Inflammatory macrophage treated with lipopolysaccharide for 4 hours (primary cell): Measurements from ENCODE around the gene GTPBP1.

ENCODE experiments used
- DNase-seq: peaks from one replicate; pipeline ENCODE4 v3.0.0-alpha.2; 2020

The GTPBP1 gene

DNA sequence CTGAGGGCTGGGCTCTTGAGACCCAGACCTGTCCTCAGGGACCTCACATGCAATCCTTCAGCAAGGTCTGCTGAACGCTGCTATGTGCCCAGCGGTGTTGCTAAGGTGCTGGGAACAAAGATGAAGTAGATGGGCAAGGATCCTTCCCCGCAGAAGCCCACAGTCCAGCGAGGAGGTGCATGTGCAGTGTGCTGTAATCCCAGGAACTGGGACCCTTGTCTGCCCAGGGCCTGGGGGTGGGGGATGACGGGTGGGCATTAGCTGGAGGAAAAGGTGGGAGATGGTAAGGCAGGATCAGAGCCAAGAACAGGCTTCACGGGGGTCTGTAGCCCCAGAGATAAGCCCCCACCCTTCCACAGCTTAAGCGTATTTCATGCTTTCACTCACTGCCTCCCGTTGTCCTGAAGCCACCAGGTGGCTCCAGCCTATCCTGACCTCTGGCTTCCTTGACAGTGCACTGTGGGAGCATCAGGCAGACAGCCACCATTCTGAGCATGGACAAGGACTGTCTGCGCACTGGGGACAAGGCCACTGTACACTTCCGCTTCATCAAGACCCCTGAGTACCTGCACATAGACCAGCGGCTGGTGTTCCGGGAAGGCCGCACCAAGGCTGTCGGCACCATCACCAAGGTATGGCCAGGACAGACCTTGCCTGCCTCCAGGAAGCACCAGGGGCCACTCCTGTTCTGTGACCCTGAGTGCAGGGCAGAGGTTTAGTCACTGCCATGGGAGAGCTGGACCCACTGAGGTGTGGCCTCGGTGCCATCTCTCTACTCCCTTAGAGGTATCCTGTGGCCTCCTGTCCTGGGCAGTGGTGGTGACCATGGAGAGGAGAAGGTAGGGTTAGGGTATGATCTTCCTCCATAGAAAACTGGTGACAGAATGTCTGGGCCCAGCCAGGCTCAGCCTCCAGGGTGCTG lies 22.0 kb downstream of the GTPBP1 start:
- DNase-seq = no peak

- DNase-seq = no peak
Measured at GRCh38 chr22:38728871-38729796, 23.4 kb downstream of the GTPBP1 start.

- no peak for DNase-seq
Measured at GRCh38 chr22:38729946-38730345, 24.2 kb downstream of the GTPBP1 start.

DNA sequence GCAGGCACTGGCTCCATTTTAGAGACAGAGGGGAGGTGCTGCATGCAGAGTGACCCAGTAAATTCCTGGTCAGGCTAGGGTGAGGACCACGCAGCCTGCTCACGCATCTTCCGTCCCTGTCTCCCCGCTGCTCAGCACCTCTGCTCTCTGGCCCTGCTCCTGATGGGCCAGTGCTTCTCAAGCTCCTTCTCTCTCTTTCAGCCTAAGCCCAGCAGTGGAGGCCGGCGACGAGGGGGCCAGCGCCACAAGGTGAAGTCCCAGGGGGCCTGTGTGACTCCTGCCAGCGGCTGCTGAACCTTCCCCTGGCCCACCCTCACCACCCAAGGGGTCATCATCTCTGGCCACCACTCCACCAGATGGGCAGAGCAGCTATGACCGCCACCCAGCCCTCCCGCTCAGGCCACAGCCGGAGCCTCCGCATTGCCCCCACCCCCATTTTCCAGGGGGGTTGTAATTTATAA lies 24.7 kb downstream of the GTPBP1 start:
- no peak for DNase-seq

DNA sequence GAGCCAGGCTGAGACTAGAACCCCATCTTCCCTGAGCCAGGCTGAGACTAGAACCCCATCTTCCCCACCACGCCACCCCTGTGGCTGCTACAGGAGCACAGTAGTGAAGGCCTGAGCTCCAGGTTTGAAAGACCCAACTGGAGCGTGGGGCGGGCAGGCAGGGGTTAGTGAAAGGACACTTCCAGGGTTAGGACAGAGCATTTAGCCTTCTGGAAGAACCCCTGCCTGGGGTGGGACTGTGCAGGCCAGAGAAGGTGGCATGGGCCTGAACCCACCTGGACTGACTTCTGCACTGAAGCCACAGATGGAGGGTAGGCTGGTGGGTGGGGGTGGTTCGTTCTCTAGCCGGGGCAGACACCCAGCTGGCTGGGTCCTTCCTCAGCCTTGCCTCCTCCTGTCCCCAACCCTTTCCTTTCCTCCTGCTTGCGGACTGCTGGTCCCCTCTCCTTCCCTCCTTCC lies 26.0 kb downstream of the GTPBP1 start:
- no peak for DNase-seq

- no peak for DNase-seq
Measured at GRCh38 chr22:38732251-38732815, 26.6 kb downstream of the GTPBP1 start.

DNA sequence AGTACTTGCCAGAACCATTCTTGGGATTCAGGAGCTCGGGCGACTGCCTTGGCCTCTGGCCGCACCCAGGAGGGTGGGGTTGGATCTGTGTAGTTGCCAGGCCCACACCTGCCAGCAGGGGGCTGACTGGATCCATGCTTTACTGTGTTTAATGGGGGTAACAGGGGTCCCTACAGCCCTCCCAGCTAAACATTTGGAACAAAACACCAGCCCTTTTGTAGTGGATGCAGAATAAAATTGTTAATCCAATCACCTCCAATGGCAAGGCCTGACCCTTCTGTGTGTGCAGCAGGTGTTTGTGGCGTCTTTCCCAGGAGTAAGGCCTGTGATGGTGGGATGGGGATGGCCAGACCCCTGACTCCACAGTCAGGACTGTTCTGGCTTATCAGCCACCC lies 27.6 kb downstream of the GTPBP1 start:
- peak; percentile 17 for DNase-seq

DNA sequence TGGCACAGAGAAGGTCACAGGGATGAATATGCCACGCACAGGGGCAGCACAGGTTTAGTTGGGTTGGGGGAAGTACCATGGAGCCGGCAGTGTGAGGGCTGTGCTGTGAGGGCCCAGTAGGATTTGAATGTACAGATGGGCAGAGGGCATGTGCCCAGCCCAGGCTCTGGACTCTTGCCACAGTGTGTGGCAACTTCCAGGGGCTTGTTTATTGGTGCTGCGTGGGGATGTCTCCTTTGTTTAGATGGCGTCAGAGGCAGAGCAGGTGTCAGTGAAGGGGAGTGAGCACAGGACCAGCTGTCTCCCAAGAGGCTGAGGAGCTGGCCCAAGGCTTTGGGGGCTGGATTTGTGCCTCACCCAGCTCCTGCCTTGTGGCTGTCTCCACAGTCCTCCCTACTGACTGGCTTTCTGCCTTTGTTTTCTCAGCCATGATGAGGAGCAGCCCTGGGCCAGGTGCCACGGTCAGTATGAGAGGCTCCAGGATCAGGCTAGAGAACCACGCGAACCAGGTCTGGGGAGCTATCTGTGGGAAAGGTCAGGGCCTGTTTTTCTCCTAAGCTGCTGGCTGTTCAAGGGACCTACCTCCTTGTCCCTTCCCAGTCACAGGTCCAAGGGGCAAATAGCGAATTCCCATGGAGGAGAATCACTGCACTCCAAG lies 28.1 kb downstream of the GTPBP1 start:
- DNase-seq = no peak

DNA sequence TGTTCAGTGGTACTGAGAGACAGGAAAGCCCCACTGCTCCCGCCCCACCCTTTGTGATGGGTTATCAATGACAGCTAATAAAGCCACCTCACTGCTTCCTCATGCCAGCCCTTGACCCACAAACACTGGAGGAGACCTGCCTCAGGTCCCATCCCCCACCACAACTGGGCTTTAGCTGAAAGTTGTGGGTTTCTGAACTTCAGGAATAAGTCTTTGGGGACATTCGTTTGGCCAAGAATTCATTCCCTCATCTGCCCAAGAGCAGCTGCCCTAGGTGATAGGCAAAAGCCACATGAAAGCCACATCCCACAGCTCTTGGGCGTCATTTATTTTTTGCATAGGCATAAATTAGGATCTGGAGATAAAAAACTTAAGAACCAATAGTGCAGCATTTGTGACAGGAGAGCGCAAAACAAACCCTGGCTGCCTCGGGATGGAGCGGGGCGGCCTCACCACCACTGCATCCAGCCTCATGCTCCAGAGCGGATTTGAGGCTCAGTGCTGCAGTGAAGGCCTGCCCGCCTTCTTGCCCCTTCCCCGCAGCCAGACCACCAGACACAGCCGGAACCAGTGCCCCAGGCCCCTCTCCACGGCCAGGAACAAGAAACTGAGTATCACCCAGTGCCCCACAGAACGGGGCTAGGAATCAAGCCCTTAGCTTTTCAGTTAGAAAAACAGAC lies 28.8 kb downstream of the GTPBP1 start:
- DNase-seq = no peak

GRCh38 chr22:38735126-38735464 lies 29.4 kb downstream of the GTPBP1 start:
- no peak for DNase-seq

DNA sequence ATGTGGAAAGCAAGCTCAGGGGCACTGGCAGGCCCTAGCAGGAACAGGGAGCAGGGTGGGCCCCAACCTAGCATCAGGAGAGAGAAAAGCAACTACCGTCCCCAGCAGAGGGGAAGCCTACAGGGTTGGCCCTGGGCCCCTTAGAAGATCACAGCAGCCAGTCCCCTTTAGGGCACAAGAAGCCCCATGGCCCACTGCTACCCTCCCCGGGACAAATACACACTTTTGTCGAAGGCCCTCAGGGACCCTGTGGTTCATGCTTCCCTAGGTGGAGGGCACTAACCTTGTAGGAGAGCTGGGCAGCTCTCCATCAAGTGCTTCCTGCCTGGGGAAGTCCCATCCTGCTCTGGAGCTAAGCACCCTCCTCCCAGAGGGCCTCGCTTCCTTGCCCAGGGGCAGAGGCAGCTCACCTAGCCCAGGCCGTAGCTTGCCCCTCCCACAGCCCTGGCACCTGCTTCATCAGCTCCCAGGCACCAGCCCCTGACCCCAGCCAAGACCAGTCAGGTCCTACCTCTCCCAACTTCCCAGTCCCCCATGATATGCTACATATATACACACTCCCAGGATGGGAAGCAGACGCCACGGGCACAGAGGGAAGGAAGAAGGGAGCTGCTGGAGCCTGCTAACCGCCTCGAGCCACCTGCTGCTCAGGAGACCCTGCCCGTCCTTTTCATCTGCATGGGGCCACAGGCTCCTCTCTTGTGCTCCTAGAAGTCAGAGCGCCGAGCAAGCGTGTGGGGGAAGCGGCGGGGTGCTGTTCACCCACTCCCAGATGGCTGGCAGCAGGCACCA lies 29.9 kb downstream of the GTPBP1 start:
- DNase-seq = no peak

DNA sequence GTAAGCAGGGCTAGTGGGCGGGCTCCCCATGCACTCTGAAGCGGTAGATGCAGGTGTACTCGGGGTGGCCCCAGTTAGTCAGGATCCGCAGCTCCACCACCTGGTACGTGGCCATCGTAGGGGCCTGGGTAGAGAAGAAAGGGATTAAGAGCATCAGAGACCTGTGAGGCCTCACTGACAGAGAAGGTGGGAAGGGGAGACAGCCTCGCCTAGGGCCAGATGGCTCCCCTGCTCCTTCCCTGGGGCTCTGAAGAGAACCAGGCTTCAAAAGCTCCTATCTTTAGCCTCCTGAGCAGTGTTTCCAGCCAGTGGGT lies 30.5 kb downstream of the GTPBP1 start:
- no peak for DNase-seq

DNA sequence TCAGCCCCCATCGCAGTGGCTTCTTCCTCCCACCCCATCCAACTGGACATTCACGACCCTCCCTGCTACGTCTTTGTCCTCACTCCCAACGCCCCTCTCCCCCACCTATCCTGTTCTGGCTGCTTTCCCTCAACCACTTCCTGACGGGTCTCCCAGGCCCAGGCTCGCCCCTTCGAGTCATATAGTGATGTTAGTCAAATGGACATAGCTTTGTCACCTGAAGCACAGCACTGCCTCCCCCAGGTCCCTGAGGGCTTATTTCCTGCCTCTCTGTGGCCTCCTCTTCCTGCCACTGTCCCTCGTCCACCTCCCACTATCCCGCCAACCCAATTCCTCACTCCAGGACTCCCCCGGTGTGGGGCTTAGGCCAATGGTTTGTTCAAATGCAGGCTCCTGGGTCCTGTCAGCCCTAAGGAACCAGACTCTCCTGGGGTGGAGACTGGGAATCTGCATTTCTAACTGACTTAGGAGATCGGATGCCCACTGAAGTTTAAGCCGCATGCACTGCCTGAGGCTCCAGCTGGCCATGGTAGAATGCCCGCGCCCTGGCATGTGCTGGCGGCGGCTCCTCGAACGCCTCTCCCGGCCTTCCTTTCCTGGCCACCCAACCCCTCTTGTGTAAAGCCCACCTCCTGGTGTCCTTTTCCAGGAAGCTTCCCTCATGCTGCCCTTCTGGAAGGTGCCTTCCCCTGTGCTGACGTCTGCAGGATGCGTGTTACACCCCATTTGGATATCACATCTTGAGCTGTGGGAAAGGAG lies 31.7 kb downstream of the GTPBP1 start:
- DNase-seq = no peak

DNA sequence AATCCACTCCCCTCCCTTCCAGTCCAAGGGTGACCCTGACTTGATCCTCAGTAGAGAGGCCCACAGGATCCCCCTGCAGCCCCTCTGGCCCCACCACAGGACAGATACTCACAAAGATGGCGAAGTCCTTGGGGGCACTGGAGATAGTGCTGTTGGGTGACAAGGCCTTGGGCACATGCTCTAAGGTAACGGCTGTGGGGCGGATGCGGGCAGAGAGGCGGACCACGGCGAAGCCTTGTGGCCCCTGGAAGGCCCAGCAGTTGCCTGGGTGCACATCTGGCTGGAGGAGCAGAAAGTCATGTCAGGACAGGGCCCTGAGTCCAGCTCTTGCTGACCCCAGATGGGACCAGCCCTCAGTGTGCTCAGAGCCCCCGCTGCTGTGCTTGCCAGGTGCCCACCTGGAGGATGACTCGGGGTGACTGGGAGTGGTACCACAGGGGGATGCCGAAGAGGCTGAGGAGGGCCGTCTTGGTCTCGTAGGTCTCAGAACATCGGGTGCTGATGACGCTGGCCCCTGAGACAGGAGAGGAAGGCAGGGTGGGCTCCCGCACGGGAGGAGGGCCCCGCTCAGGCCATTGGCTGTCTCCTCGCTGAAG lies 32.8 kb downstream of the GTPBP1 start:
- DNase-seq = no peak

DNA sequence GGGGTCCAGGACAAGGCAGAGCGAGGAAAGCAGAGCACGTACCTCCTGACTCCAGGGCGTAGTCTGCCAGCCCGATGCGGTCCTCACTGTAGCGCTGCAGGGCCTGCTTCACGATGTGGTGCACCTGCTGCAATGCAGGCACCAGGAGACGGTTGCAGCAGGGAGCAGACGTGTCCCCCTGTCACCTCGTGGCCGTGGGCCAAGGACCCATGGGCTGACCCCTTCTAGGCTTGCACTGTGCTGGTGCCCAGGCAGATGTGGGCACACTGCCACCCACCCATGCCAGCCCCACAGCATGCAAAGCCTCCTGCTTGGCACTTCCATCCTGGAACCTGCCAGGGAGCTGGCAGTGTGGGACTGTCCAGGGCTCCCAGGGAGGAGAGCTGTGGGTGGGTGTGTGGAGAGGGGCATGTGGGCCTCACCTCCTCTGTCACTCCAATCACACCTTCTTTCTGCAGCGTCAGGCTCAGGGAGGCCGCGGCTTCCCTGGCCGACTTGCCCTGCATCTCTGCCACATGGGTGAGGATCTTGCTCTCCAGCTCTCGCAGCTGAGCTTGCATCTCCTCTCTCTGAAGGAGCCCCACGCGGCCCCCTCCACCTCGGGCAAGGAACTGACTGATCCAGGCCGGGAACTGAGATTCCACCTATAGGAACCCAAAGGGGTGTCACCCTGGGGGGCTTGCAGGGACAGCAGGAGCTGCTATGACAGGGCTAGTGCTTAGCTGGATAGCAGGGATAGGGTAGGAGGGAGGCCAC lies 33.7 kb downstream of the GTPBP1 start:
- no peak for DNase-seq

DNA sequence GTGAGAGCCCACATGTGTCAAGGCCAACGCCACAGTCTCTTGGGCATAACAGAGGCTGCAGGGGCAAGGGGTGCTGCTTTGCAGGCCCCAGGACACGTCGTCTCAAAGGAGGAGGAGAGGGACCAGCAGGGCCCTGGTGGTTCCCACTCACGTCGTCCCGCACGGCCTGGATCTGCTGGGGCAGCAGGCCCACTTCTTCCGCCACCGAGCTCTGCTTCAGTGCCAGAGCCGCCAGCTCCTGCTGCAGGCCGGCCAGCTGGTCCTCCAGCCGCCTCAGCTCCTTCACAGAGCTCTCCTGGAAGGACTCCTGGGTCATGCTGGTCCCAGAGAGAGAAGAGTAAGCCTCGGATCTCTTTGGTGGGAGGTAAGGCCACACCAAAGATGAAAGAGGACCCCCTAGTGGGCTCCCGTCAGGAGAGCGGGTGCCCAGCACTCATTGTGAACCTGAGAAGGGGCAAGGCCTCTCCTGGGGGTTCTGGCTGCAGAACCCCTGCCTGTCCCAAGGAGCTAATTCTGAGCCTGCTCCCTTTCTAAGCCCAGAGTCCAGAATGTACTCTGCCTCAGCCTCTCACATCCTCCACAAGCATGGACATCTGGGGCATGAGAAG lies 34.5 kb downstream of the GTPBP1 start:
- DNase-seq = no peak

DNA sequence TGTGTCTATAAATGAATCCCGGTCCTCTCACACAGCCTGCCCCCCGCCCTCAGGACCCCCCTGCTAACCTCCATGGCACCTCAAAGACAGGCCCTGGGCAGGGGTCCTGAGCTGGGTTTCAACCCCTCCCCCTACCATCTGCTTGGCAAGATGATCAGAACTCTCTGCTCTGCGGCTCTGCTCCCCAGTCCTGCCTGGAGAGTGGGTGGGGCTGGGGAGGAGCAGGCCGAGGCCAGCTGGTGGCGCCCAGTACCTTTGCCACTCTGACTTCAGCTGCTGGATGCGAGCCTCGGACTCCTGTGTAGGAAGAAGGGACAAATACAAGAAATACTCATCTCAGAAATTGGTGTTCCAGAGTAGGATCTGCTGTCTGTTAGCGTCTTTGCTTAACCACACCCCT lies 35.0 kb downstream of the GTPBP1 start:
- DNase-seq = no peak

- no peak for DNase-seq
Measured at GRCh38 chr22:38741166-38741565, 35.4 kb downstream of the GTPBP1 start.

- no peak for DNase-seq
Measured at GRCh38 chr22:38741576-38741975, 35.8 kb downstream of the GTPBP1 start.
